ENCODE data around the gene KIAA0753.

The KIAA0753 gene

DNA sequence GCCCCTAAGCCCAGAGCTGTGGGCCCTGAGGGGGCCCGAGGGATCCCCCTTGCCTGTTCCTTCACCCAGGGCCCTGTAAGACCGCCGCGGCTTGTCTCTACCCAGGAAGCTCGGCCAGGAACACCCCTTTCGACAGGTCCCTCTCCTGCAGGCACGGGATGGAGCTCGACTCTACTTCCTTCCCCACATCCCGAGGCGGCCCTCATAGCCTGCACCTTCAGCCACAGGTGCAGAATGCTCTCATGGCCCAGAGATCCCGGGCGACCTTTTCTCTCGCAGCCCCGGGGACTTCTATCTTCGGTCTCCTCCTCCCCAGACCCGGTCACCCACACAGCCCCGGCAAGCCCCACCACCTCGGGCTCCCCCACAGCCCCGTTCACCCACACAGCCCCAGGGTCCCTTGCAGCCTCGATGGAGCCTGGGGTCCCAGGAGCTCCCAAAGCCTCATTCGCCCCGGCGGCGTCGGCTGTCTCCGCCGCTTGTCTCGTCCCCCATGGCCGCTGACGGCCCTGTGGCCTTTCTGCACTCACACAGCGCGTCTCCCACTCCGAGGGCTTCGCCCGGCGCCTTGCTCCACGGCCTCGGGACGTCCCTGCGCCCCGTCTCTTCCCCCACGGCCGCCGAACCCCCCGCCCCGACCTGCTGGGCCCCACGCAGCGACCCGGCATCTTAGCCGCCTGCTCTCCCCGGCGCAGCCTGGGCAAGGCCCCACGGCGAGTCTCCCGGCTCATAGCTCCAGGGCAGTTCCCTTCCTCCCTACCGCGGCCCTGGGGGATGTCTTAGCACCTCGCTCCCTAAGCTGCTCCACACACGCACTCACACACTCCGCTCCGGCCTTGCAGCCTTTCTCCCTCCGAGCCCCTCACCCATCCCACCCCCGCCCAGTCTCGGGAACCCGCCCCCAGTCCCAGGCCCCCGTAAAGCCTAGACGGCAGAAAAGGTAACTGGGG lies 650 bp downstream of the KIAA0753 start:
- Histone ChIP-seq H3K9me3 (ENCODE audit: control insufficient read depth, insufficient read depth, low read length) (no peaks in the 10 kb centered on the region), H3K36me3 (ENCODE audit: insufficient read depth, low read length) (no peaks in the 10 kb centered on the region), H3K9ac (ENCODE audit: low read depth, low read length) (peak overlapping the region; percentile 88)

DNA sequence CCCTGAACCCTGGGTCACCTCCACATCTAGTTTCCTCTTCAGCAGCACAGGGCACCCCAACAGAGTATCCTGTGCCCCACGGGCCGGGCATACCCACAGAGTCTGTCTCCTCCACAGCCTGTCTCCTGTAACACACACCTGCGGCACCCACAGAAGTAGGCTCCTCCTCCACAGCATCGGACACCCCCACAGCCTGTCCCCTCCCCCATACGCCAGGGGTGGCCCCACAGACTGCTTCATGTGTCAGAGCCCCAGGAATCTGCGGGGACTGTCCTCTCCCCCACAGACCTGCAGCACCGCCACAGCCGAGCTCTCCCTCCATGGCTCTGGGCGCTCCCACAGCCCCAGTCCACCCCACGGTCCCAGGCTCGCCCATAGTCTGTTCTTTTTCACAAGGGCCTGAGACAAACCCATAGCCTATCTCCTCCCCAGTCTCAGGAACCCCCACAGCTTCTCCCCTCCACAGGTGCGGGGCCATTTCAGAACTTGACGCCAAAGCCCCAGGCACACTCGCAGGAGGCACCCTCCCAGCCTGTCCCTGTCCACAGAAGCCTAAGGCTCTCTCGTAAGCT lies 1.4 kb downstream of the KIAA0753 start:
- Histone ChIP-seq H3K9ac (ENCODE audit: low read depth, low read length) (peak overlapping the region; percentile 88), H3K4me1 (ENCODE audit: insufficient read depth, low read length) (peaks cover 4% of the 10 kb centered on the region; the same call in 1 of the 2 replicates), H3K9me3 (ENCODE audit: control insufficient read depth, insufficient read depth, low read length) (no peaks in the 10 kb centered on the region), H3K36me3 (ENCODE audit: insufficient read depth, low read length) (no peaks in the 10 kb centered on the region; the same call in 1 of the 2 replicates)

More for the DNA sequence above, 650 bp downstream of the KIAA0753 start:
- peaks cover 4% of the 10 kb centered on the region; the same call in 1 of the 2 replicates for H3K4me1 ChIP-seq (ENCODE audit: insufficient read depth, low read length)

DNA sequence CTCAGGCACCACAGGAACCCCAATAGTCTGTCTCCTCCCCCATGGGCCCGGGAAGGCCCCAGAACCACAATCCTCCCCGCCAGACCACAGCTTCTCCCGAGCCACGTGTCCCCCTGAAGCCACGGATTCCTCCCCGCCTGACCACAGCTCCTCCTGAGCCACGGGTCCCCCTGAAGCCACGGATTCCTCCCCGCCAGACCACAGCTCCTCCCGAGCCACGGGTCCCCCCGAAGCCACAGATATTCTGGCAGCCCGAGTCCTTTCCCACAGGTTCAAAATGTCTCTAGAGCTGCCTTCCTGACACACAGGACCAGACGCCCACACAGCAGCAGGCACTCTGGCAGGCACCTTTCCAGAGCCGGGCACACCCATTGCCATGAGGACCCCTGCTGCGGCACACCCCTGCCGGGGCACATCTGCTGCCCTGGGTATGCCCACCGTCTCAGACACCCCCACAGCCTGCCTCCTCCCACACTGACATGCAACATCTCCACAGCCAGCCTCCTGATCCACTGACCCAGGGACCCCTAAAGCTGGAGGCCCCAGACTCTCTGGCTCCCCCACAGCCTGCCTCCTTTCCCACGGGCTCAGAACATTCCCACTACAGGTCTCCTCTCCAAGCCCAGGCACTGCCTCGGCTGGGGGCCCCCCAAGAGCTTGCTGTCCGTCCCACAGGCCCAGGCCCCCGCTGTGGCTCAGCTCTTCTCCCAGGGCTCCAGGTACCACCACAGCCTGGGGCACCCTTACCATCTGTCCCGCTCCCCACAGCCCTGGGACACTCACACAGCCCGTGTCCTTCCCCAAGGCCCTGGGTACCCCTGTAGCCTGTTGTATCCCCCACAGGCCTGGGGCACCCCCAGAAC lies 2.2 kb downstream of the KIAA0753 start:
- Histone ChIP-seq H3K36me3 (ENCODE audit: insufficient read depth, low read length) (no peaks in the 10 kb centered on the region; the same call in 1 of the 2 replicates), H3K9ac (ENCODE audit: low read depth, low read length) (no peak overlapping the region), H3K9me3 (ENCODE audit: control insufficient read depth, insufficient read depth, low read length) (0 out of 2 replicates have a peak, but pooled peaks cover 5% of the 10 kb centered on the region), H3K4me1 (ENCODE audit: insufficient read depth, low read length) (peaks cover 4% of the 10 kb centered on the region; the same call in 1 of the 2 replicates)

DNA sequence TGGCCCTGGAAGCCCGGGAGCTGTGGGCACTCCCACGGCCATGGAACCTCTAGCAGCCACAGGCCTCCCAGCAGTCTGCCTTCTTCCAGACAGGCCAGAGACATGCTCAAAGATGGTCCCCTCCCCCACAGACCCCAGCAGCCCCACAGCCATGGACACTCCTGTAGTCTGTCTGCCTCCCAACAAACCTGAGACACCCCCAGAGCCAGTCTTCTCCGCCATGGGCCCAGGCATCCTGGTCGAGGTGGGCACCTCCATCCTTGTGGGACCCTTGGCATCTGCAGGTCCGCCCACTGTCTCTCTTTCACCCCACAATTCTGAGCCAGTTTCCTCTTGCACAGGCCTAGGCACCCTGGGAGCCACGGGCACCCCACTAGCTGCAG lies 3.1 kb downstream of the KIAA0753 start:
- 0 out of 2 replicates have a peak, but pooled peaks cover 5% of the 10 kb centered on the region for H3K9me3 ChIP-seq (ENCODE audit: control insufficient read depth, insufficient read depth, low read length)
- H3K36me3 ChIP-seq (ENCODE audit: insufficient read depth, low read length) = no peaks in the 10 kb centered on the region; the same call in 1 of the 2 replicates
- no peak overlapping the region for H3K9ac ChIP-seq (ENCODE audit: low read depth, low read length)
- H3K4me1 ChIP-seq (ENCODE audit: insufficient read depth, low read length) = peaks cover 4% of the 10 kb centered on the region; the same call in 1 of the 2 replicates

DNA sequence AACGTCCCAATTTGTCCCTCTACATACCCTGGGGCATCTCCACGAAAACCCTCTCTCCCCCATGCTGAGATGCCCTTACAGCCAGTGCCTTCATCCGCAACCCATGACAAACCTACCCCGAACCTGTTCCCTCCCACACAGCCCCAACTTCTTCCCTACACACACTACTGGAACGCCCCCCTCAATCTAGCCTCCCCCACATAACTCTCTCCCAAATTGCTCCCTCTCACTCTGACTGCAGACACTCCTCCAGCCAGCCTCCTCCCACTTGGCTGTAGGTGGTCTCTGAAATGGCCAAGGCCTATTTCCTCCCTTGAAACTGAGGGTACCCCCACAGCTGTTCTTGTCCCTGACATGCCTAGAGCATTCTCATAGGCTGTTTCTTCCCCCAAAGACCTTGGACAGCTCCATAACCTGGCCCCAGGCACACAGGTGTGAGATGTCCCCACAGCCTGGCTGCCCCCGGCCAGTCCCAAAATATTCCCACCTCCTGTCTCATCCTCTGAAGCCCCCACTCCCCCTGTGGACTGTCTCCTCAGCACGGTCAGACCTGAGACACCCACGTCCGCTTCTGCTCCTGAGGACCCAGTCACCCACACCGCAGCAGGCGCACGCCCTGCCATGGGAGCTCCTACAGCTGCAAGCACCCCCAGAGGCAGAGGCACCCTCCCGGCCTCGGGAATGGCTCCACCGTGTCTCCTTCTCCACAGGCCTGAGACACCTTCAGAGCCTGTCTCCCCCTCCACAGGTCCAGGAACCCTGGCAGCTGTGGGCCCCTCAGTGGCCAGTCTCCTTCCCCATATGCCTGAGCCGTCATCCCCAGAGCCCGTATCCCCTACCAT lies 3.7 kb downstream of the KIAA0753 start:
- H3K36me3 ChIP-seq (ENCODE audit: insufficient read depth, low read length) = no peaks in the 10 kb centered on the region; the same call in 1 of the 2 replicates
- H3K9me3 ChIP-seq (ENCODE audit: control insufficient read depth, insufficient read depth, low read length) = 0 out of 2 replicates have a peak, but pooled peaks cover 5% of the 10 kb centered on the region
- no peak overlapping the region for H3K9ac ChIP-seq (ENCODE audit: low read depth, low read length)
- peaks cover 4% of the 10 kb centered on the region; the same call in 1 of the 2 replicates for H3K4me1 ChIP-seq (ENCODE audit: insufficient read depth, low read length)

DNA sequence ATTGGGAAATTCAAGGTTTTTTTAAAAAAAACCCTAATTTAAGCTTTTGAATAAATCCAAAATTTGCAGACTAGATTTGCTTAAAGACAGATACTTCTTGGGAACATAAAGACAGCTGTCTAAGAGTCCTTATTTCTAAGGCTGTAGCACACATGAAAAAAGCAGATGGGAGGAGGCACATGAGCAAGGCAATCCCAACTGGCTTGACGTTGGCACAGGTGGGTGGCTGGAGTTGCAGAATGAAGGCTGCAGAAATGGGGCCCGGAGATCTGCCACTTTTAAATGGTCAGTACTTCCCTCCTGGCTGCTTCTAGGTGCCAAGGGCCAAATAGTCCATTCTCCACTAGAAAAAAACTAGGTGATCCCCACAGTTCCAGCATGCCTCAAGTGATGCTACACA lies 4.4 kb downstream of the KIAA0753 start:
- H3K9me3 ChIP-seq (ENCODE audit: control insufficient read depth, insufficient read depth, low read length) = 0 out of 2 replicates have a peak, but pooled peaks cover 5% of the 10 kb centered on the region
- H3K4me1 ChIP-seq (ENCODE audit: insufficient read depth, low read length) = peaks cover 4% of the 10 kb centered on the region; the same call in 1 of the 2 replicates
- no peak overlapping the region for H3K9ac ChIP-seq (ENCODE audit: low read depth, low read length)
- peaks cover 5% of the 10 kb centered on the region; the same call in 1 of the 2 replicates for H3K36me3 ChIP-seq (ENCODE audit: insufficient read depth, low read length)

DNA sequence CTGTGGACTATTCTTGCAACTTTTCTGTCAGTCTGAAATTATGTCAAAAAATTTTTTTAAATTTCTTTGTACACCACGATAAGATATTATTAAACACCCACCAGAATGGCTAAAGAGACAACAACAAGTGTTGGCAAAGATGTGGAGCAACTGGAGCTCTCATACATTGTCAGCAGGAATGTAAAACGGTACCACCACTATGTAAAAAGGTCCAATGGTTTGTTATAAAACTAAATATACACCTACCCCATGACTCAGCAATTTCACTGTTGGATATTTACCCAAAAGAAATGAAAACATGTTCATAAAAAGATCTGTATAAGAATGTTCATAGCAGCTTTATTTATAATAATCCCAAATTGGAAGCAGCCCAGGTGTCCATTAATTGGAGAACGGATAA lies 7.2 kb downstream of the KIAA0753 start:
- Histone ChIP-seq H3K4me1 (ENCODE audit: insufficient read depth, low read length) (no peaks in the 10 kb centered on the region), H3K9me3 (ENCODE audit: control insufficient read depth, insufficient read depth, low read length) (0 out of 2 replicates have a peak, but pooled peaks cover 5% of the 10 kb centered on the region), H3K36me3 (ENCODE audit: insufficient read depth, low read length) (peaks cover 5% of the 10 kb centered on the region; the same call in 1 of the 2 replicates), H3K9ac (ENCODE audit: low read depth, low read length) (no peak overlapping the region)

DNA sequence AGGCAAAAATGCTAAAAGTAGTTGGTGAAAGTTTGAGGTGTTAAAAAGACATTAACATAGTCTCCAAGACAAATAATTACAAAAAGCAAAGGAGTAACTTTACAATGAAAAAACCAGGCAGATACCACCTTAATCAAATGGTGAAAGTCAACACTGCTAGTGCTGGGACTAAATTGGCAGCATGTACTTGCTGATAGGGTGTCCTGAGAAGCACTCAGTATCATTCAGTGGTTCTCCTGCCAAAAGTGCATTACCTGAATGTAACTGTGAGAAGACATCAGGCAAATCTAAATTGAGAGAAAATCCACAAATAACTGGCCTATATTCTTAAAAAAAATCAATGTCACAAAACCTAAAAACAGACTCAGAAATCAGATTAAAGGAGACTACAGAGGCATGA lies 8.0 kb downstream of the KIAA0753 start:
- H3K36me3 ChIP-seq (ENCODE audit: insufficient read depth, low read length) = peaks cover 5% of the 10 kb centered on the region; the same call in 1 of the 2 replicates
- H3K9me3 ChIP-seq (ENCODE audit: control insufficient read depth, insufficient read depth, low read length) = 0 out of 2 replicates have a peak, but pooled peaks cover 5% of the 10 kb centered on the region
- no peaks in the 10 kb centered on the region for H3K4me1 ChIP-seq (ENCODE audit: insufficient read depth, low read length)
- H3K9ac ChIP-seq (ENCODE audit: low read depth, low read length) = no peak overlapping the region

DNA sequence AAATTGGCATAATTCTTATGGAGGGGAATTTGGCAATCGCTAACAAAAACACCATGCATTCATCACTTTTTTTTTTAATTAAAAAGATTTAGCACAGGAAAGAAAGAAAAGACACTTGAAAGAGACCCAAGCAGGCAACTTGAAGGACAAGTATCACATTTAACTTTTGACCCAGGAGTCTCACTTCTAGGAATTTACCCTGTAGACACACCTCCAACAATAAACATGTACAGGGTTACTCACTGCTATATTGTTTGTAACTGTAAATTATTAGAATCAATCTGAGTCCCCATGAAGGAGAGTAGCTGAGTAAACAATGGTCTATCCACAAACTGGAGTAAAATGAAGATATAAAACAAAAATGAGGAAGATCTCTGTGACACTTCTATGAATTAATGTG lies 10.1 kb downstream of the KIAA0753 start:
- H3K4me1 ChIP-seq (ENCODE audit: insufficient read depth, low read length) = no peaks in the 10 kb centered on the region
- H3K9ac ChIP-seq (ENCODE audit: low read depth, low read length) = no peak overlapping the region
- 0 out of 2 replicates have a peak, but pooled peaks cover 5% of the 10 kb centered on the region for H3K9me3 ChIP-seq (ENCODE audit: control insufficient read depth, insufficient read depth, low read length)
- H3K36me3 ChIP-seq (ENCODE audit: insufficient read depth, low read length) = peaks cover 5% of the 10 kb centered on the region; the same call in 1 of the 2 replicates

DNA sequence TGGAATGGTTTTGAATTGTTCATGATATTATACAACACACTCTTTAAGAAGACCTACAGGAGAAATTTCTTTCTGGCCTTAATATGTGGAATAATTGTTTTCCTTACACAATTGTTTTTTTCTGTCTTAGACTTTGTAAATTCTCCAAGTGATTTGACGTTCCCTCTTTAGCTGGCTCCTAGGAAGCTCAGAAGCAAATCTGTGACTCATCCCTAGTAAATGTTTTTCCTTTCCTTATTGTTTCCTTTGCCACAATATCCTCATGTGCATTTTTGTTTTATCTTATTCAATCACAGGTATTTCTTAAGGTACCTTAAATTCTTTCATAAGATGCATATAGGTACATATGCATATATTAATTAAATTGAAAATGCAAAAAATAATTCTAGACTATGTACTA lies 13.5 kb downstream of the KIAA0753 start:
- H3K9me3 ChIP-seq (ENCODE audit: control insufficient read depth, insufficient read depth, low read length) = no peaks in the 10 kb centered on the region
- H3K36me3 ChIP-seq (ENCODE audit: insufficient read depth, low read length) = peaks cover 5% of the 10 kb centered on the region
- H3K4me1 ChIP-seq (ENCODE audit: insufficient read depth, low read length) = no peaks in the 10 kb centered on the region
- no peak overlapping the region for H3K9ac ChIP-seq (ENCODE audit: low read depth, low read length)

DNA sequence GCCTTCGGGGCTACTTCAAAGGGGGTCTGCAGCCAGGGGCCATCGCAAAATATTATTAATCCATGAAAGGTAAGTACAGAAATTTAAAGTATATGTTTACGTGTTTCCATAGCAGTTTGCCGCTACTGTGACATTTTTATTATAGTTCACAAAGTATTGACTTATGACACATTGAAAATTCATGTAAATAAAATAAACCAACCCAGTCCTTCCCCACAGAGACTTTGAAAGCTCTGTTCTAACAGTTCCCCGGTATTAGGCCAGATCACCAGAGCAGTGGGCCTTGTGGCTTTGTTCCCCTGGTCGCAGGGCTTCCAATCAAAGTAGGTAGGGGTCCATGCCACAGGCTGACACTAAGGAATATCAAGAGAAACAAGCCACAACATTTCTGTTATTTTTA lies 13.9 kb downstream of the KIAA0753 start:
- Histone ChIP-seq H3K36me3 (ENCODE audit: insufficient read depth, low read length) (peaks cover 7% of the 10 kb centered on the region), H3K9me3 (ENCODE audit: control insufficient read depth, insufficient read depth, low read length) (no peaks in the 10 kb centered on the region)

DNA sequence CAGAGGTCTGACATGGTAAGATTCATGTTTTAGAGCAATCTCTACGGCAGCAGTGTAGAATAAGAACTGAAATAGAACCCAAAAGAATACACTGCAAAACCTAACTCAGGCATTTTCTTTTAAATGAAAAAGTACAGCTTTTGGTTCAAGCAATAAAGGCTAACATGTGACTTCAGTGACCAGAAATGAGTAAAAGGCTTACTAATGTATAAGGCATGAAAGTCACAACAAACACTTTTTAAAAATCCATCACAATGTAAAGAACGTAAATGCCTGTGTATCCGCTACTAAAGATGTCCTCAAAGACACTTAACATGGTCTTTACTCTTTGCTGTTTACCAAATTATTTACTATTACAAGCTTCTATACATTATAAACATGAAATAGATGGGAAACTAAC lies 16.6 kb downstream of the KIAA0753 start:
- H3K36me3 ChIP-seq (ENCODE audit: insufficient read depth, low read length) = peaks cover 7% of the 10 kb centered on the region
- H3K4me1 ChIP-seq (ENCODE audit: insufficient read depth, low read length) = no peaks in the 10 kb centered on the region
- H3K9me3 ChIP-seq (ENCODE audit: control insufficient read depth, insufficient read depth, low read length) = no peaks in the 10 kb centered on the region
- no peak overlapping the region for H3K9ac ChIP-seq (ENCODE audit: low read depth, low read length)

More for the DNA sequence above, 13.9 kb downstream of the KIAA0753 start:
- no peak overlapping the region for H3K9ac ChIP-seq (ENCODE audit: low read depth, low read length)
- H3K4me1 ChIP-seq (ENCODE audit: insufficient read depth, low read length) = no peaks in the 10 kb centered on the region

DNA sequence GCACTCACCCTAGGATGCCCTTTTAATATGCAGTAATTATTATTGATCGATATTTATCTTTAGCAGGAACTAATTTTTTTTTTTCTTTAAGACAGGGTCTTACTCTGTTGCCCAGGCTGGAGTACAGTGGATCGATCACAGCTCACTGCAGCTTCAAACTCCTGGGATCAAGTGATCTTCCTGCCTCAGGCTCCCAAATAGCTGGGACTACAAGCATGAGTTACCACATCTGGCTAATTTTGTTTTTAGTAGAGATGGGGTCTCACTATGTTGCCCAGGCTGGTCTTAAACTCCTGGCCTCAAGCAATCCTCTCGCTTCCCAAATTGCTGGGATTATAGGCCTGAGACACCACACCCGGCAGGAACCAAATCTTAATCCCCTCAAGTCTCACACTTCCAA lies 29.3 kb downstream of the KIAA0753 start:
- H3K9me3 ChIP-seq (ENCODE audit: control insufficient read depth, insufficient read depth, low read length) = no peaks in the 10 kb centered on the region
- H3K4me1 ChIP-seq (ENCODE audit: insufficient read depth, low read length) = no peaks in the 10 kb centered on the region
- no peak overlapping the region for H3K9ac ChIP-seq (ENCODE audit: low read depth, low read length)
- peaks cover 20% of the 10 kb centered on the region for H3K36me3 ChIP-seq (ENCODE audit: insufficient read depth, low read length)
